CD4-positive, alpha-beta T cell treated with Interleukin-12 subunit alpha and Interleukin-12 subunit beta, for 1 hour (primary cell): ENCODE results near the gene UTP4.

Source experiments
- DNase-seq: peaks from one replicate; pipeline ENCODE4 v3.0.0-alpha.2; 2020

UTP4 gene

DNA sequence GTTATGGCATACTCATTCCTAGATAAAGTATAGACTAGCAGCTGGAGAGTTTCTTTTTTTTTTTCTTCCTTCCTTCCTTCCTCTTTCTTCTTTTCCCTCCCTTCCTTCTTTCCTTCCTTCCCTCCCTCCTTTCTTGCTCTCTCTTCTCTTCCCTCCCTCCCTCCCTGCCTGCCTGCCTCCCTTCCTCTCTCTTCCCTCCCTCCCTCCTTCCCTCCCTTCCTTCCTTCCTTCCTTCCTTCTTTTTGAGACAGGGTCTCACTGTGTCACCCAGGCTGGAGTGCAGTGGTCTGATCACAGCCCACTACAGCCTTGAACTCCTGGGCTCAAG lies 47.5 kb downstream of the UTP4 start:
- DNase-seq: no peak

DNA sequence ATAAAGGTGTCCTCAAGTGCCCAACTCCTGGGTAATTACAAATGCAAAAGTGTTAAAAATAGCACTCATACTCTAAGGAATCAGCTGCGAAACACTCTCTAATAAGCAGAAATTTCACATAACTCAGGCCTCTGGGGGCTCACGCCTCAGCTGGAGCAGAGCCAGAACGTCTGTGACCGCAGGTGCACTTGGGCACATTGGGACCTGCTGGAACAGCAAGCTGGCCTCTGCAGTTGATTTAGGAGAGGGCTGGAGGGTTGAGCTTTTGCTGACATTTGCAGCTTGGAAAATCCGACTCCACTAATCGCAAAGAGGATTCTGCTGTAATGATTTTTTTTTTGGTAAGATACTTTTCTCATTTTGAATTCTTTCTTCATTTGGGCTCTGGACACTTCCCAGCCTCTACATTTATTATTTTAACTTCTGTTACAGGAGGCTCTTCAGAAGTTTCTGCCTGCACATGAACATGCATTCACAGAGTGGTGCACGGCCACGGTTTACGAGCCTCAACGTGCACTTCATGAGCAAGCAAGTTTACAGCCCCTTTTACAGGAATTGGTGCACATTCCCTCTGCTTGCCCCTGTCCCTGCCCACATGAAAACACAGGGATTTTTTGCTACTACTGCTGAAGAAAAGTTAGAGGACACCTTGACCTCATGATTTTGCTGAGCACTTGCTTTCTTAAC lies 50.4 kb downstream of the UTP4 start:
- no peak for DNase-seq

DNA sequence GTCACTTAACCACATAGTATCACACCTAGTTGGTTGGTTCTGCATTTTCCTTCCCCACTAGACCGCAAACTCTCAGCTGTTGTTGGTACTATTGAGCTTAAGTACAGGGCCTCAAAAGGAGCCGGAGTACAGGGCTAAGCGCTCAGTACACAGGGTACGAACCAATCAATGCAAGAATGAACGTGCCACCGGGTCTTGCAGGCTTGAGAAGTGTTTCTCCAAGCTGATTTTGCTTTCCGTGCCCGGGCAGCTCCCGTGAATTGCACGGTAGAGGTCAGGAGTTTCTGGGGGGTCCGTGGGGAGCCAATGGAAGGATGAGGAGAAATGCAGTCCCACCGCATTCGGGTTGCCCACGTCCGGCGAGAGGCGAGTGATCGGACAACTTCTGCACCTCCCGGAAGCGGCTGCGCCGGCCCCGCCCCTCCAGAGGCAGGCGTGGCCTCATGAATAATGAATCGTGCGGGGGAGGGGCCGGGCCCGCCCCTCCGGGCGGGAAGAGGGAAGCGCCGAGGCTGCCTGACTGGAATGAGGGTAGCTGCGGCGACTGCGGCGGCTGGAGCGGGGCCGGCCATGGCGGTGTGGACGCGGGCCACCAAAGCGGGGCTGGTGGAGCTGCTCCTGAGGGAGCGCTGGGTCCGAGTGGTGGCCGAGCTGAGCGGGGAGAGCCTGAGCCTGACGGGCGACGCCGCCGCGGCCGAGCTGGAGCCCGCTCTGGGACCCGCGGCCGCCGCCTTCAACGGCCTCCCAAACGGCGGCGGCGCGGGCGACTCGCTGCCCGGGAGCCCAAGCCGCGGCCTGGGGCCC lies 54.4 kb downstream of the UTP4 start, which contains the start of gene SNTB2:
SNTB2 (plus strand) TSS at position 523 of the 804 bp plus-strand sequence; CDS start at position 526, 3 bp downstream.
- DNase-seq: peak; percentile 78

DNA sequence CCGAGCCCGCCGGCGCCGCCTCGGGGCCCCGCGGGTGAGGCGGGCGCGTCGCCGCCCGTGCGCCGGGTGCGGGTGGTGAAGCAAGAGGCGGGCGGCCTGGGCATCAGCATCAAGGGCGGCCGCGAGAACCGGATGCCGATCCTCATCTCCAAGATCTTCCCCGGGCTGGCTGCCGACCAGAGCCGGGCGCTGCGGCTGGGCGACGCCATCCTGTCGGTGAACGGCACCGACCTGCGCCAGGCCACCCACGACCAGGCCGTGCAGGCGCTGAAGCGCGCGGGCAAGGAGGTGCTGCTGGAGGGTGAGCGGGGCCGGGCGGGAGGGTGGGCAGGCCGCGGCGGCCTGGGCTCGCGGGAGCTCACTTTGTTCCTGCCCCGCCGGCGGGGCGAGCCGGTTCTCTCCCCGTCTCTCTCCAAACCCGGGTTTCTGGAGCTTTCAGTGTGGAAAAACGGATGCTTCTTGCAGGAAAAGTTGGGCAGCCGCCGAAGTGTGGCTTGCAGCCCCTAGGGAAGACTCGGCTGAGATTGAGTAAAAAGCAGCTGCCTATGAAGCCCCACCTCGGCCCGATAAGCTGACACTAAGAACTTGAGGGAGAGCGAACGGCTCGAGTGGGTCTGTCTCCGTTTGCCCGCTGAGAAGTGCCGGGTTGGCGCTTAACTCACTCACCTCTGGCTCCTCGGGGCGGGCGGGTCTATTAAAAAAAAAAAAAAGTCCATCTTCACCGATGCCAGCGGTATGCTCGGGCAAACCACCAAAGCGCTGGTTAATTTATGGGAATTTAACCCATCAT lies 55.2 kb downstream of the UTP4 start:
- peak; percentile 44 for DNase-seq

DNA sequence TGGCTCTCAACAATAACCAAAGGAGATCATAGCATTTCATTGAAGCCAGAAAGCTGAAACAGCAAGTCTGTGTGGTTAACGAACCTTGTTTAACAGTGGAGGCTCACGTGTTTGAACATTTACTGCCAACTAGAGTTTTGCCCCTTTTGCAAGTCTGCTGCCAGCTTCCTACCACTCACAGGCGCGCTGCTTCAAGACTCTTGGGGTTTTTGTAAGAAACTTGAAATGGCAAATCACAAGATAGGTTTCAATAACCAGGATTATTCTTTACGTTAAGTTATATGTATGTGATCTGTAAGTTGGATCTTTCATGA lies 55.7 kb downstream of the UTP4 start:
- DNase-seq: no peak

DNA sequence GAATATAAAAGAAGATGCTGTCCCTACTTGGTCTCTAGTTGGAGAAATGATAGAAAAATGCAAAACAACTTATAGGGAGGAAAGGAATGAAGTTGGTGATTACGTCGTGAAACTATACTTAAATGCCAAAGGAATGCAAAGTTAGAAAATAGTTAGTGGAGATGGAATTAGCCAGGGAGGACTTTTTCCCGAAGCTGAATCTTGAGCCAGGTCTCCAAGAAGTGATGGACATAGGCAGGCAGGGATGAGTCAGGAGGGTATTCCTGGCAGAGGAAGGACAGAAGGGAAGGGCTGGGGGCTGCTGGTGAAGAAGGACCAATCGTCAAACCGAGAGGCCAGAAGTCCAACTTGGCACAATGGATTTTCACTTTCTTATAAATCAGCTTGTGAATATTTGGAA lies 56.3 kb downstream of the UTP4 start:
- DNase-seq: no peak

GRCh38 chr16:69190046-69190588 lies 57.7 kb downstream of the UTP4 start:
- no peak for DNase-seq

DNA sequence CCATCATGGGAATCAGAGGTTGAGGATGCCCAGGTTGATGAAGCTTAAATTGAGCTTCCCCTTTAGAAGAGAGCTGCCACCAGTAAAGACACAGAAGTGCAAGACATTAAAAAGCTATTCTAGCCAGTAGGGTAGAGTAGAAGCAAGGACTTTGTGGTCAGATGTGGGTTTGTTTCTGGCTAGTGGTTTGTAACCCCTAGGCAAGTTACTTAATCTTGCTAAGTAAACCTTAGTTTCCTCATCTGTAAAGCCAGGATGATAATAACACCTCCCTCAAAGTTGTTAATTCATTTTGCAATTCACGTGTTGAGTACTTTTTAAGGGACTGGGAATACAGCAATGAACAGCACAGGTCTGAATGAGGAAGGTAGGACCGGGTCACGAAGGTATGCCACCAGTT lies 58.1 kb downstream of the UTP4 start:
- DNase-seq: no peak

- DNase-seq: no peak
Observed at GRCh38 chr16:69191136-69191535, 58.7 kb downstream of the UTP4 start.

DNA sequence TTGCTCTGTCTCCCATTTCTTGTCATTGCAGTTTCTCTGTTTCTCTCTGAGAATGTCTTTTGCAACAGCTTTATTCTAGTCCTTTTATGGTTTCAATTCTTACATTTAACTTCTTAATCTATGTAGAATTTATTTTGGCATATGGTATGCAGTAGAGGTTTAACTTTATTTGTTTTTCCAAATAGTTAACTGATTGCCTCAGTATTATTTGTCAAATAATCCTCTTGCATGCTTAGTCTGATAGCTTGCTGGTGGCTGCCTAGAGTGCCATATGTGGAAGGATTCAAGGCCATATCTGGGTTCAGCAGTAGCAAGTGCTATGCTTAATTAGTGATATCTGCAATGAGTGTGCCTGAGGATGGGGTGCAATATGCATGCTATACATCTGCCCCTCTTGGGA lies 61.4 kb downstream of the UTP4 start:
- no peak for DNase-seq

DNA sequence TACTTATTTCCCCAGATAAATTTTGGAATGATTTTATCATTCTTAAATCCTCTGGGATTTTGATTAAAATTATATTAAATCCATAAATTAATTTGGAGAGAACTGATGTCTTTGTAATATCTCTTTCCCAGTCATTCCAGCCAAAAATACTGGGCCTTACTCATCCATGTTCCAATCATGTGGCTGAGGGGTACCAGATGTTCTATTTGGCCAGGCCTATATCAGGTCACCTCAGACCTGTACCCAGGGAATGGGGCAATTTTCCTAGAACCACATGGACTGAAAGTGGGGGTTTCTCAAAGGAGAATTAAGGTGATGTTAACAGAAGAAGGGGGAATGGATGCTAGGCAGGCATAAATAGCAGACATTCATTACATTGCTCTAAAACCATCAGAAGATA lies 62.0 kb downstream of the UTP4 start:
- DNase-seq: no peak

DNA sequence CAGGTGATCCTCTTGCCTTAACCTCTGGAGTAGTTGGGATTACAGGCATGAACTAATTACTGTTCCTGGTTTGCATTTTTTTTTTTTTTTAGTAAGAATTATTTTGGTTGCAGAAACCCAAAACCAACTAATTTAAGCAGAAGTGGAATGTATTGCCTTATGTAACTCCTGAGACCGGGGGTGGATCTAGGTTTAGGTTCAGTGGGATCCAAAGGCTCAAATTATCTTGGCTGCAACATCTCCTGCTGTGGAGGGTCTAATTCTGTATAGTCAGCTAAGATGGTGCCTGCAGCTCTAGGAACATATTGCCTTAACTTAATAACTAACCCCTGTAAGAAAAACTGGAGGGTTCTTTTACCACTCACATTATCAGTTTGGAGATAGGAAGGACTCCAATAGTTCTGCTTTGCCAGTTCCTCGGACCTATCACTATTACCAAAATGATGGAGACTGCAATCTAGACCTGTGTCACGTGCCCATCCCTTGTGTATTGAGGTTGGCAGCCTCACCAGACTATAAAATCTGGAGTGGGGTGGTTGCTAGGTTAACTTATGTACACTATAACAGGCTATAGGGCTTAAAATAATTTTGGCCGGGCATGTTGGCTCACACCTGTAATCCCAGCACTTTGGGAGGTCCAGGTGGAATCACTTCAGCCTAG lies 63.0 kb downstream of the UTP4 start:
- no peak for DNase-seq

DNA sequence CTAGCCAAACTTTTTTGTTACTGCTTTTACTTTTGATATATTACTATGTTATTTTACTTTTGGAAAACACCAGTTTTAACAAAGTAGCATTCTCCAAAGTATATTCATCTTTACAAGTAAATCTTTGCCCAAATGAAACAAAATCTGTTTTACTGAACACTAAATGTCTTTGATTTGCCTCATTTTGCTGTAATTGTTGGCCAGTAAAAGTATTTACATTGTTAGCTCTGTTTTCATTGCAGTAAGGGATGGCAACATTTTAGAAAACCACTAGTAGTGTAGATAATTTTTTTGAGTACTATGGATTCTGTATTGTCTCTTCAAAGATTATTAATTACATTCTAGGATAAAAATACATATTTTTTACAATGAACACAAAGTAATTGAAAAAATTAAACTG lies 65.1 kb downstream of the UTP4 start:
- no peak for DNase-seq

DNA sequence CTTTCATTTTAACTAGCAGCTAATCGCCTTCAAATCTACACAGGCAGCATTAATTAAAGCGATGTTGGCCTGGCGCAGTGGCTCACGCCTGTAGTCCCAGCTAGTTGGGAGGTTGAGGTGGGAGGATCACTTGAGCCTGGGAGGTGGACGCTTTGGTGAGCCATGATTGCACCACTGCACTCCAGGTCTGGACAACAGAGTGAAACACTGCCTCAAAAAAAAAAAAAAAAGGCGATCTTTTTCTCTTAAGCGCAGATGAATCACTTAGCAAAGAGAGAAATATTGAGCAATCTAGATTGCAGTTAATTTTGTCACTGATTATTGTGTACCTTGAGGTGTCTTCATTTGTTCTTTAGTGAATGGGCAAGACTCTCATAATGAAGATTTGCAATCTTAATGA lies 66.9 kb downstream of the UTP4 start:
- DNase-seq: no peak

- no peak for DNase-seq
Observed at GRCh38 chr16:69201291-69201690, 68.8 kb downstream of the UTP4 start.

DNA sequence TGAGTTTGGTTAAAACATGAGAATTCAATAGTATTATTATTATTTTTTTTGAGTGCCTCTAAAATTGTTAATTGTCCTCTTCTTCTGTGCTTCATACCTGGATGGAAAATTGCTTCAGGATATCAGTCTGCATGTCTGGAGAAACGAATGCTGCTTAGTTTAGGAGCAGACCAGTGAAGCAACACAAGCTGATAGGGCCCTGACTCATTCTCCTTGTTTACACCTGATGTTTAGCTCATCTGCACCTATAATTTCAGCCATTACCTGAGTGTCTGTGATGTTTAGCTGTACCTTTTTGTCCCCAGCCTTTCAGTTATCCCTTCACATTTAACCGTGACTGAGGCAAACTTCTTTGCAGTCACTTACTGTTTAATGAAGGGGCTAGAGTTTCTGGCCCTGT lies 69.3 kb downstream of the UTP4 start:
- DNase-seq: no peak

DNA sequence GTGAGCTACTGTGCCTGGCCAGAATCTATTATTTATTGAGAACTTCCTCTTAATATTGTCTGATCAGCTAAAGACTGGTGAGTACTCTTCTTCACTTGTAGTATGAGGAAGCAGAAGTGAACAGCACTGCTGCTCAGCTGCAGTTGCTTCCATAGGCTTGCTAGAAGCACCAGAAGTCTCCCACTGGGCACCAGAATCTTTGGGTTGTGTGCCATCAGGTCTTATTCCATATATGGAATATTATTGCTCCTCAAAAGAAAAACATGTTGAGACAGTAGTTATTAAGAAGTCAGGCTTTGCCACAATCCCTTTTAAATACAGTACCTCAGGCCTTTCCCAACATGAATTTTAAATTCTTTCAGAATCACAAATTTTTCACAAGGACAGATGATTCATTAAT lies 71.7 kb downstream of the UTP4 start:
- DNase-seq: no peak

DNA sequence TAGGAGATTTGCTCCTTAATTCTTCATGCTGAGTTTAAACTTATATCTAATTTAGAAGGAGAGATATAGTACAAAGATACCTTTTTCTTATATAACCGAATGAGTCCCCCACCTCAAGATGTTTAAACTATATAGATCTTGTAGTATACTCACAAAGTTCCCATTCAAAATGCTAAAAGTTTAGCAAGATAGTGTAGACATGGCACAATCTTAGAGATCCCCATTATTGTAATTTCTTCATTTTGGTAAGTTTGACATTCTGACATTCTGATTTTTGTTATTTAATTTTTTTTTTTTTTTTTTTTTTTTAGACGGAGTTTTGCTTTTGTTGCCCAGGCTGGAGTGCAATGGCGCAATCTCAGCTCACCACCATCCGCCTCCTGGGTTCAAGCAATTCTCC lies 77.3 kb downstream of the UTP4 start:
- no peak for DNase-seq

GRCh38 chr16:69217433-69217832 lies 85.0 kb downstream of the UTP4 start:
- DNase-seq: no peak
